ENCODE data around the gene FIGN. TPM values are rescaled to one million over a fixed set of nuclear protein-coding genes. Genes with fewer than 3 reads are reported as not detected.
A peak's percentile ranks its signal among the peaks of the same experiment; 100 is the strongest.

The FIGN gene
- total and polyA plus RNA-seq, 2 of the 13 experiments (the other 11 are each of a cell fraction or from before 2014, with no cell fraction given) = 6.6 to 6.7 TPM

DNA sequence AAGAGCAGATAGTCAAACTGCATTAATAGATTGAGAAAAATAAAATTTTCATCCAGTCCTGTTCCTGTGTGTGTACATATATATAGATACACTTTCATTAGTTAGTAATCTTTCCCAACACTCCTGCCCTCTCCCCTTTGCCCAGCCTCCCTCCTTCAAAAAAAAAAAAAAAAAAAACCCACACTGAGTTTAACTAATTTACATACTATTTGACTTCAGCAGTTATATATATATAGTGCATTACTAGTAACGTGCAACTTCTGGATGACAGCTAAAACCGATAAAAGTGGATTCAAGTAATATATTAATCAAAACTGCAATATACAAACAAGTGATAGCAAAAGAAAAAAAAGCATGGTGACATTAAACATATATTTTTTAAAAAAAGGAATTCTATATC lies 1.4 kb downstream of the FIGN start:
- Histone ChIP-seq H3K27me3 (ENCODE audit: control insufficient read depth in 1 of 2, insufficient read depth in 2 of 2, low read length in 2 of 2) (peaks cover 0 to 4% of the 10 kb centered on the region in 2 experiments; a peak in 2 of 5 replicates), H3K27ac (ENCODE audit: extremely low read length, insufficient read depth, low read length) (peak overlapping the region; percentile 89), H4K20me1 (ENCODE audit: insufficient read depth, low read length) (no peaks in the 10 kb centered on the region), H3K36me3 (replicated peaks in 1 of 2; ENCODE audit: control insufficient read depth in 1 of 2, insufficient read depth in 2 of 2, low read length in 2 of 2) (no peaks in the 10 kb centered on the region), H3K9ac (ENCODE audit: insufficient read depth, low read depth, low read length) (peak overlapping the region; percentile 81), H3K4me1 (ENCODE audit: insufficient read depth, low read length) (peaks cover 47% of the 10 kb centered on the region), H3K9me3 (ENCODE audit: low read length) (no peaks in the 10 kb centered on the region), H3K79me2 (ENCODE audit: insufficient read depth, low read length) (peaks cover 62% of the 10 kb centered on the region), H2AFZ (ENCODE audit: low read length) (no peak overlapping the region), H3K4me2 (ENCODE audit: low read depth, low read length) (peak overlapping the region; percentile 99), H3K4me3 (replicated peaks in 1 of 3; ENCODE audit: insufficient read depth in 1 of 3, low read depth in 2 of 3, low read length in 3 of 3) (peak overlapping the region; percentile 87 to 100 (median 91))
- ChIA-PET POLR2A (no interaction called here), CTCF (ENCODE audit: low intra/inter-chr PET ratio, low total read pairs) (no interaction called here)
- no peak for ATAC-seq
- TF ChIP-seq CBX2 (IDR thresholded peaks at IDR 0.05; ENCODE audit: low read depth, low read length) = no peak
- TF ChIP-seq CBX2 (CRISPR knock-in tag; IDR thresholded peaks at IDR 0.05; ENCODE audit: low read depth) = no peak
- no peak for TF ChIP-seq ZSCAN29 (CRISPR knock-in tag; conservative IDR thresholded peaks at IDR 0.05)
- TF ChIP-seq, protein P1, sequence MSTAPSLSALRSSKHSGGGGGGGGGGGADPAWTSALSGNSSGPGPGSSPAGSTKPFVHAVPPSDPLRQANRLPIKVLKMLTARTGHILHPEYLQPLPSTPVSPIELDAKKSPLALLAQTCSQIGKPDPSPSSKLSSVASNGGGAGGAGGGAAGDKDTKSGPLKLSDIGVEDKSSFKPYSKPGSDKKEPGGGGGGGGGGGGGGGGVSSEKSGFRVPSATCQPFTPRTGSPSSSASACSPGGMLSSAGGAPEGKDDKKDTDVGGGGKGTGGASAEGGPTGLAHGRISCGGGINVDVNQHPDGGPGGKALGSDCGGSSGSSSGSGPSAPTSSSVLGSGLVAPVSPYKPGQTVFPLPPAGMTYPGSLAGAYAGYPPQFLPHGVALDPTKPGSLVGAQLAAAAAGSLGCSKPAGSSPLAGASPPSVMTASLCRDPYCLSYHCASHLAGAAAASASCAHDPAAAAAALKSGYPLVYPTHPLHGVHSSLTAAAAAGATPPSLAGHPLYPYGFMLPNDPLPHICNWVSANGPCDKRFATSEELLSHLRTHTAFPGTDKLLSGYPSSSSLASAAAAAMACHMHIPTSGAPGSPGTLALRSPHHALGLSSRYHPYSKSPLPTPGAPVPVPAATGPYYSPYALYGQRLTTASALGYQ (CRISPR knock-in tag; IDR thresholded peaks at IDR 0.05) = no peak
- no peak for TF ChIP-seq GTF2F1 (IDR thresholded peaks at IDR 0.05; ENCODE audit: low read length)
- TF ChIP-seq ERF (CRISPR knock-in tag; IDR thresholded peaks at IDR 0.05) = no peak
- no peak for TF ChIP-seq MAFK (conservative IDR thresholded peaks at IDR 0.05 in 1 of 2, IDR thresholded peaks at IDR 0.05 in 1 of 2; ENCODE audit: low read length in 2 of 2)
- TF ChIP-seq NKX3-1 (CRISPR knock-in tag; IDR thresholded peaks at IDR 0.05) = no peak
- TF ChIP-seq ZNF780A (CRISPR knock-in tag; IDR thresholded peaks at IDR 0.05) = no peak
- TF ChIP-seq ZNF776 (CRISPR knock-in tag; IDR thresholded peaks at IDR 0.05) = no peak
- in situ Hi-C loops (cut with HindIII; ENCODE audit: extremely low pct_ligation_motif_present, low pct_unique_long_range_greater_than_20kb) (no loop called here), intact Hi-C loops (cut with micrococcal nuclease; ENCODE audit: unreplicated experiment) (no loop called here)
- no peak for DNase-seq (ENCODE audit: low spot score)
- 22% methylated on average over 2 of the region's 2 CpGs for WGBS (ENCODE audit: low lambda C conversion rate)
- BruUV-seq (replicated peaks) = no TSS peak
- no peak for FAIRE-seq

Measured in HepG2 (cell line).